CD8-positive, alpha-beta memory T cell (primary cell): ENCODE measurements around the gene RRAD. TPM values are rescaled to one million over a fixed set of nuclear protein-coding genes. Genes with fewer than 3 reads are reported as not detected.

Experiments
- CTCF ChIA-PET: fragments of 350-600 bp; sonication (Branson Sonifier 250); formaldehyde crosslinking; loops from one replicate; lab custom pipeline; 2021; ENCODE audit warnings: antibody characterized with exemption; lab: Charles Lee
- POLR2A ChIA-PET: fragments of 350-600 bp; sonication (Branson Sonifier 250); formaldehyde crosslinking; loops from one replicate; lab custom pipeline; 2021; ENCODE audit warnings: antibody characterized with exemption; lab: Charles Lee
- DNase-seq, 5 donors: peaks; one replicate each; pipeline versions ENCODE4 v3.0.0 to v3.0.0-alpha.2; 2020 to 2022; ENCODE audit warnings: mixed read lengths in 1 of 5
- H3K27ac ChIP-seq: one replicate; pipeline ENCODE4 v1.7.0; 2013; ENCODE audit warnings: low read depth, mild to moderate bottlenecking, low read length, moderate library complexity
- H3K27me3 ChIP-seq: 2 replicates; pipeline ENCODE4 v1.7.0; 2013; ENCODE audit warnings: low read length, mild to moderate bottlenecking; ENCODE audit not compliant: insufficient read depth, poor library complexity, severe bottlenecking
- H3K36me3 ChIP-seq: 2 replicates; pipeline ENCODE4 v1.7.0; 2013; ENCODE audit warnings: mild to moderate bottlenecking, low read length, moderate library complexity; ENCODE audit not compliant: insufficient read depth
- H3K4me1 ChIP-seq: 2 replicates; pipeline ENCODE4 v1.7.0; 2013; ENCODE audit warnings: mild to moderate bottlenecking, low read length, moderate library complexity; ENCODE audit not compliant: insufficient read depth
- H3K4me3 ChIP-seq: 2 replicates; pipeline ENCODE4 v1.7.0; 2013; ENCODE audit warnings: mild to moderate bottlenecking, low read length
- H3K9me3 ChIP-seq: 2 replicates; pipeline ENCODE4 v1.7.0; 2013; ENCODE audit warnings: mild to moderate bottlenecking, low read length
- H3K27ac Mint-ChIP-seq, 8 donors: one replicate each; pipeline ENCODE4 v1.8.0; 2020 to 2021; ENCODE audit warnings: mixed read lengths in 8 of 8, mild to moderate bottlenecking in 6 of 8, inconsistent platforms in 3 of 8, moderate library complexity in 3 of 8
- H3K27me3 Mint-ChIP-seq, 2 donors: one replicate each; pipeline ENCODE4 v1.8.0; 2020 to 2021; ENCODE audit warnings: mixed read lengths in 2 of 2, mild to moderate bottlenecking in 1 of 2, moderate library complexity in 1 of 2
- H3K36me3 Mint-ChIP-seq, 3 donors: one replicate each; pipeline ENCODE4 v1.8.0; 2020 to 2021; ENCODE audit warnings: mixed read lengths in 3 of 3, inconsistent platforms in 1 of 3, mild to moderate bottlenecking in 1 of 3
- H3K4me1 Mint-ChIP-seq, 3 donors: one replicate each; pipeline ENCODE4 v1.8.0; 2020 to 2021; ENCODE audit warnings: mixed read lengths in 3 of 3, inconsistent platforms in 1 of 3, mild to moderate bottlenecking in 1 of 3
- H3K4me3 Mint-ChIP-seq, 7 donors: one replicate each; pipeline ENCODE4 v1.8.0; 2020 to 2021; ENCODE audit warnings: mixed read lengths in 7 of 7, mild to moderate bottlenecking in 6 of 7, moderate library complexity in 4 of 7, inconsistent platforms in 2 of 7
- H3K9me3 Mint-ChIP-seq, 5 donors: one replicate each; pipeline ENCODE4 v1.8.0; 2020 to 2022; ENCODE audit warnings: mixed read lengths in 5 of 5, mild to moderate bottlenecking in 3 of 5, moderate library complexity in 2 of 5, inconsistent platforms in 1 of 5
- polyA plus RNA-seq: library from polyadenylated mRNA; unstranded; fragments of 300-500 nt; fragmentation: Illumina TruSeq; gene quantifications from one replicate; pipeline ENCODE4 v1.2.3, GENCODE V29; 2021
- total RNA-seq, 2 experiments: library from RNA; stranded (reverse); gene quantifications; one replicate each; pipeline ENCODE4 v1.2.3, GENCODE V29; 2021

Gene RRAD
- total and polyA plus RNA-seq, 3 experiments from 2014 or later: 0.60 to 0.88 TPM; not detected in 1

DNA sequence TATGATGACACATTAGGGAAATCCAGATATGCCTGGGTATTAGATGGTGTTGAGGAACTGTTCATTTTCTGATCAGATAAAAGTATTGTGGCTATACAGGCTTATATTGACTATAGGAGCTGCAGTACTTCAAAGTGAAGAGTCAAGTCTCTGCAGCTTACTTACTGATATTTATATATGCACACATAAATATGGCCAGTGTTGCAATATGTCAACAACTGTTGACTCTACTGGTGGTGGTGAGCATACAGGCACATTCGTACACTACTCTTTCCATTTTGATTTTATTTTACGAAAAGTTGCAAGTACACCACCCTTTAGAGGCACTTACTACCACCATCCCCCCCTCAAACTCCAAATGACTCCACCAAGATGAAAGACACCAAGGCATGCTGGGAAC lies 6.3 kb upstream of the RRAD start:
- Mint-ChIP-seq H3K9me3 (no peaks in the 10 kb centered on the region), H3K27ac (peak overlapping the region in 5 of 8 donors; percentile 32 to 95 (median 60)), H3K36me3 (peaks cover 0 to 39% (median 3%) of the 10 kb centered on the region in 3 donors), H3K4me1 (peaks cover 40 to 52% (median 43%) of the 10 kb centered on the region in 3 donors), H3K27me3 (peaks cover 1 to 8% of the 10 kb centered on the region in 2 donors), H3K4me3 (peak overlapping the region in 6 of 7 donors; percentile 20 to 98 (median 84))
- DNase-seq: no peak
- H3K4me3 ChIP-seq: no peak overlapping the region
- POLR2A ChIA-PET: no interaction called here
- no peaks in the 10 kb centered on the region for H3K36me3 ChIP-seq
- no peaks in the 10 kb centered on the region for H3K9me3 ChIP-seq
- H3K4me1 ChIP-seq: peaks cover 34% of the 10 kb centered on the region
- H3K27me3 ChIP-seq: no peaks in the 10 kb centered on the region
- no peak overlapping the region for H3K27ac ChIP-seq
- CTCF ChIA-PET: interaction anchor here (1.5 kb wide), 1 partner anchor 101 kb away, joined by 4 read pairs; the partner anchor contains the start of gene NAE1

DNA sequence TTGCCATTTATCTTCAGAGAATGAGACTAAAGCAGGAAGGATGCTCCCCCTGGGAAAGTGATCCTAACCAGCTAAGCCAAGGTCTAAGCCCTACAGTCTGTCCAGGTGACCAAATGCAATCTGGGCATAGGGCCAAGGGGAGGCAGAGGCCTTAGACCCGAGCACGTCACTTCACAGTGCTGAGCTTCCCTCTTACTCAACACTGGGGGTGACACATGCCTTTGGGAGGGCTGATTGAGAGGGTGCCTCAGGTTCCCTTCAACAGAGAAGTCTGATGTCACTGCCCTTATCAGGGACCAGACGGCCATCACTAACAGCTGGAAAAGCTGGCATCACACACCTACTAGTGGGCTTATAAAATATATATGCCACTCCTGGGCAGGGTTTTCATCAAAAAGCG lies 4.9 kb upstream of the RRAD start:
- POLR2A ChIA-PET: no interaction called here
- no peaks in the 10 kb centered on the region for H3K36me3 ChIP-seq
- H3K36me3 Mint-ChIP-seq: peaks cover 0 to 37% (median 3%) of the 10 kb centered on the region in 3 donors
- peaks cover 14 to 15% of the 10 kb centered on the region in 2 donors for H3K27me3 Mint-ChIP-seq
- CTCF ChIA-PET: interaction anchor here (1.5 kb wide), 1 partner anchor 100 kb away, joined by 4 read pairs; the partner anchor contains the start of gene NAE1
- no peaks in the 10 kb centered on the region for H3K9me3 Mint-ChIP-seq
- H3K4me1 Mint-ChIP-seq: peaks cover 30 to 44% (median 32%) of the 10 kb centered on the region in 3 donors
- H3K4me3 Mint-ChIP-seq: peak overlapping the region in 1 of 7 donors; percentile 50
- peak overlapping the region in 1 of 8 donors; percentile 86 for H3K27ac Mint-ChIP-seq
- DNase-seq: no peak
- no peak overlapping the region for H3K27ac ChIP-seq
- no peak overlapping the region for H3K4me3 ChIP-seq
- no peaks in the 10 kb centered on the region for H3K9me3 ChIP-seq
- H3K4me1 ChIP-seq: peaks cover 20% of the 10 kb centered on the region
- peaks cover 5% of the 10 kb centered on the region for H3K27me3 ChIP-seq

DNA sequence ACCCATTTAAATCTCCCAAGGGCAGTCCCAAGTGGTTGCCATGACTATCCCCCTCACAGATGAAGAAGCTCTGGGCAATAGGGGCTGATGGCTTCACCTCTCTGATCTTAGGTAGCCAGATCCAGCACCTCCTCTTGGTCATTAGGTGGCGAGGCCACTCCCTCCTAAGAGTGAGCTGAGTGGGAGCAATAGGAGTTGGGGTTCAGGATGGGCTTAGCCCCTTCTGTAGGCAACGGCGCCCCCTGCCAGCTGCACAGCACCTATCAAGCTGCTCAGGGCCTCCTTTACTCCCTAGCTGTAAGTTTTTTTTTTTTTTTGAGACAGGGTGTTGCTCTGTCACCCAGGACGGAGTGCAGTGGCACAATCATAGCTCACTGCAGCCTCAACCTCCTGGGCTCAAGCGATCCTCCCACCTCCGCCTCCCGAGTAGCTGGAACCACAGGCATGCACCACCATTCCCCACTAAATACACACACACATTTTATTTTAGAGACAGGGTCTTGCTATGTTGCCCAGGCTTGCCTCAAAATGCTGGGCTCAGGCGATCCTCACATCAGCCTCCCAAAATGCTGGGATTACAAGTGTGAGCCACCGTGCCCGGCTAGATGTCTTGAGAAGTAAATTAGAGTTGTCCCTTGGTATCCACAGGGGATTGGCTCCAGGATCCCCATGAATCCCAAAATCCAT lies 3.5 kb upstream of the RRAD start:
- POLR2A ChIA-PET: no interaction called here

DNA sequence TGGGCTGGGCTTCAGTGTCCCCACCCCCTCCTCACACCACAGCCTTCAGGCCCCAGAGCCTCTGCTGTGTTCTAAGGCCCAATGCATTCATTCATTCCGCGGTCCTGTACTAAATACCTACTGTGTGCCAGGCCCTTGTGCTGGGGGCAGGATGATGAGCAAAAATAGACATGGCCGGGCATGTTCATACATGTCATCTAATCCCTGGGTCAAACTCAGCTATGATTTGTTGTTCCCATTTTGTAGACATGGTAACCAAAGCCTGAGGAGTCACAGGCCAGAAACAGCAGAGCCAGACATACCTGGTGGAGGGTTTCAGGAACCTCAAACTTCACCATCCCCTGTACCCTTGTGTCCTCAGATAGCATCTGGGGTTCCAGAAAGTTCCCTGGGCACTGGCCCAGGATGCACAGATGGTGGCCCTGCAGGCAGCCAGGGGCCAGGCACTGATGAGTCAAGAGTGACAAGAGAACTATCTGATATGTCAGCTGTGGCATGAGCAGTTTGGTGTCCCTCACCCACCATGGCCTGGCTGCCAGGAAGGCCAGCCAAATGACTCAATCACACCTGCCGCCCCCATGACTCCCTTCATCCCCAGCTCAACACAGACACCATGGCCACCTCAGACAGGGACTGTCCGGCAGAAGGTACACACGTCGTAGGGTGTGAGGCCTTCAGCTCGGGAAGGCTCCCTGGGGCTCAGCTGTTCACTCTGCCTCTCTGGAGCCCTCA lies 2.7 kb upstream of the RRAD start:
- no peak overlapping the region for H3K27ac ChIP-seq
- no peak overlapping the region for H3K4me3 Mint-ChIP-seq
- peaks cover 11% of the 10 kb centered on the region for H3K4me1 ChIP-seq
- ChIA-PET POLR2A (no interaction called here), CTCF (interaction anchor here (0.9 to 1.8 kb wide), 4 partner anchors 26 to 60 kb away, joined by 3 to 7 read pairs (median 3); no protein-coding TSS in a partner anchor)
- H3K27me3 ChIP-seq: peaks cover 13% of the 10 kb centered on the region
- H3K36me3 ChIP-seq: no peaks in the 10 kb centered on the region
- peaks cover 25 to 31% of the 10 kb centered on the region in 2 donors for H3K27me3 Mint-ChIP-seq
- no peaks in the 10 kb centered on the region for H3K9me3 Mint-ChIP-seq
- no peak for DNase-seq
- H3K4me1 Mint-ChIP-seq: peaks cover 15 to 28% (median 15%) of the 10 kb centered on the region in 3 donors
- H3K27ac Mint-ChIP-seq: peak overlapping the region in 1 of 8 donors; percentile 47
- no peak overlapping the region for H3K4me3 ChIP-seq
- peaks cover 0 to 17% (median 1%) of the 10 kb centered on the region in 3 donors for H3K36me3 Mint-ChIP-seq
- H3K9me3 ChIP-seq: no peaks in the 10 kb centered on the region

More for the DNA sequence above, 3.5 kb upstream of the RRAD start:
- peaks cover 17% of the 10 kb centered on the region for H3K4me1 ChIP-seq
- H3K27ac ChIP-seq: no peak overlapping the region
- no peaks in the 10 kb centered on the region for H3K9me3 ChIP-seq
- no peak overlapping the region for H3K4me3 ChIP-seq
- peaks cover 0 to 24% (median 3%) of the 10 kb centered on the region in 3 donors for H3K36me3 Mint-ChIP-seq
- CTCF ChIA-PET: interaction anchor here (0.9 to 1.8 kb wide), 4 partner anchors 27 to 60 kb away, joined by 3 to 7 read pairs (median 3); no protein-coding TSS in a partner anchor
- no peaks in the 10 kb centered on the region for H3K9me3 Mint-ChIP-seq
- H3K27me3 Mint-ChIP-seq: peaks cover 19 to 24% of the 10 kb centered on the region in 2 donors
- peaks cover 22 to 35% (median 23%) of the 10 kb centered on the region in 3 donors for H3K4me1 Mint-ChIP-seq
- H3K27ac Mint-ChIP-seq: peak overlapping the region in 1 of 8 donors; percentile 40
- H3K4me3 Mint-ChIP-seq: peak overlapping the region in 2 of 7 donors; percentile 27 to 50
- peaks cover 9% of the 10 kb centered on the region for H3K27me3 ChIP-seq
- peak in 1 of 5 donors; percentile 13 for DNase-seq
- no peaks in the 10 kb centered on the region for H3K36me3 ChIP-seq

DNA sequence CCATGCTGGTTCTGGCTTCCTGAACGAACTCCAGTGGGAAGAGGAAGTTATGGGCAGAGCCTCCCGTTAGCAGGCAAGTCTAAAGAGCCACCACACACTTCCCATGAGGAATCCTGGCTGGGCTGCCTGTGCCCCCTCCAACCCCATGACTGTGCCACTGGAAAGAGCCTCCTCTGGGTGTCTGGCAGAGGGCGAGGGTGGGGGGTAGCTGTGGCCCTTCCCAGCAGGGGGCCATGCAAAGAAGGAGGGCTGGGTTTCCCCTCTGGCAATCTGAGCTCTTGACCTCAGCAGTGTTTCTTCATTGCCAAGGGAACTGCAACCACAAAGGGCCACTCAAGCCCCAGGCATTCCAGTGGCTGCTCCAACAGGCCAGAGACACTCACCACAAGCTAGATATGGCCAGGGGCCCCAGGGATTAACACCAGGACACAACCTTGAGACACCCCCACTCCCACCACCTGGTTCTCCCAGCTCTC lies 1.7 kb upstream of the RRAD start:
- H3K27ac Mint-ChIP-seq: no peak overlapping the region
- ChIA-PET CTCF (interaction anchor here (1.8 kb wide), 1 partner anchor 54 kb away, joined by 7 read pairs; no protein-coding TSS in a partner anchor), POLR2A (no interaction called here)
- peaks cover 0 to 9% (median 1%) of the 10 kb centered on the region in 3 donors for H3K36me3 Mint-ChIP-seq
- H3K9me3 Mint-ChIP-seq: no peaks in the 10 kb centered on the region
- H3K27me3 Mint-ChIP-seq: peaks cover 28 to 34% of the 10 kb centered on the region in 2 donors
- H3K9me3 ChIP-seq: no peaks in the 10 kb centered on the region
- DNase-seq: no peak
- no peak overlapping the region for H3K4me3 ChIP-seq
- H3K27ac ChIP-seq: no peak overlapping the region
- H3K4me1 ChIP-seq: peaks cover 1% of the 10 kb centered on the region
- no peaks in the 10 kb centered on the region for H3K36me3 ChIP-seq
- no peak overlapping the region for H3K4me3 Mint-ChIP-seq
- peaks cover 4 to 17% (median 5%) of the 10 kb centered on the region in 3 donors for H3K4me1 Mint-ChIP-seq
- H3K27me3 ChIP-seq: peaks cover 13% of the 10 kb centered on the region

DNA sequence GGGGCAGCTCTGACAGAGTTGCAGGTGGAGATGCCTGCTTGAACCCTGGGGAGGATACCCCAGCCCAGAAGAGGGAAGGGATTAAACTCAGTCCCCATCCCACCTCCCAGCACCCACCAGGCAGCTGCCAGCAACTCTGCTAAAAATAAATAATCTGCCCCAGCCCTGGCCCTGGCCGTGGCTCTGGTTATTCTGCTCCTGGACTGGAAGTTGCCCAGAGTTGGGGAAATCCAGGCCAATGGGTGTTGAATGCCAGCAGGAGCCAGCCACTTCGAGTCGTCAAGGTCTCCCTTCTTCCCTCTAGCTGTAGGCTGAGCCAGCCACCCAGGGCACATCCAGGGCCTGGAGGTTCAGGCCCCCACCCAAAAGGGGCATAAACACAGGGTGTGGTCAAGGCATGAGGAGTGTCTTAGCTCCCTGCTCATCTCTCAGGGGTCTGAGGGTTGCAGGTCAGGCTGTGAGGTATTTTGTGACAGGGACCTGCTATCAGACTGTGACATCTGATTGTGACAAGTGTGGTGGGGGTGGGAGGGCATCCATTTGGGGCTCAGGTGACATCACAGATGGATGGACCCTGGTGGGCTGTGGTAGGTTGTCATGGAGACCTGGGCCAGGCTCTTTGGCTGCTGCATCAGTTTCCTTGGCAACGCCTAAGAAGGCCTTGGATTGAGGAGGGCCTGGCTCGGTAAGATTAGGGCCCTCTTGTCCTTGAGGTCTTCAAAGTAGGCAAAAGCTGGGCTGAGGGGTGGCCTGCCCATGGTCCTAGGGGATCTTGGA lies 1.0 kb upstream of the RRAD start:
- Histone ChIP-seq H3K27me3 (peaks cover 13% of the 10 kb centered on the region), H3K36me3 (no peaks in the 10 kb centered on the region), H3K4me1 (no peaks in the 10 kb centered on the region), H3K27ac (no peak overlapping the region), H3K4me3 (no peak overlapping the region), H3K9me3 (no peaks in the 10 kb centered on the region)
- Mint-ChIP-seq H3K9me3 (no peaks in the 10 kb centered on the region), H3K27ac (no peak overlapping the region), H3K27me3 (peaks cover 30 to 36% of the 10 kb centered on the region in 2 donors), H3K36me3 (peaks cover 0 to 3% (median 0%) of the 10 kb centered on the region in 3 donors), H3K4me3 (peak overlapping the region in 5 of 7 donors; percentile 3 to 72 (median 38)), H3K4me1 (peaks cover 0 to 12% (median 2%) of the 10 kb centered on the region in 3 donors)
- ChIA-PET POLR2A (interaction anchor here (0.7 kb wide), 1 partner anchor 8 kb away, joined by 4 read pairs; the partner anchor contains the start of gene CIAO2B), CTCF (interaction anchor here (0.9 to 1.8 kb wide), 3 partner anchors 31 to 53 kb away, joined by 3 to 7 read pairs (median 4); partner anchors contain the start of gene PDP2)
- DNase-seq: no peak
